Dermis blood vessel endothelial cell (primary cell): ENCODE measurements around the gene VIT. TPM values are rescaled to one million over a fixed set of nuclear protein-coding genes. Genes with fewer than 3 reads are reported as not detected.
A peak's percentile ranks its signal among the peaks of the same experiment; 100 is the strongest.

Experiments
- DNase-seq: peaks from one replicate; pipeline ENCODE4 v3.0.0; 2010
- total RNA-seq: library from RNA; depleted of rRNA; stranded (reverse); fragments of >200 nt; gene quantifications from 2 replicates; pipeline ENCODE4 v1.2.3, GENCODE V29; 2014

VIT gene
- total RNA-seq, 1 donor from 2014 or later = not detected

DNA sequence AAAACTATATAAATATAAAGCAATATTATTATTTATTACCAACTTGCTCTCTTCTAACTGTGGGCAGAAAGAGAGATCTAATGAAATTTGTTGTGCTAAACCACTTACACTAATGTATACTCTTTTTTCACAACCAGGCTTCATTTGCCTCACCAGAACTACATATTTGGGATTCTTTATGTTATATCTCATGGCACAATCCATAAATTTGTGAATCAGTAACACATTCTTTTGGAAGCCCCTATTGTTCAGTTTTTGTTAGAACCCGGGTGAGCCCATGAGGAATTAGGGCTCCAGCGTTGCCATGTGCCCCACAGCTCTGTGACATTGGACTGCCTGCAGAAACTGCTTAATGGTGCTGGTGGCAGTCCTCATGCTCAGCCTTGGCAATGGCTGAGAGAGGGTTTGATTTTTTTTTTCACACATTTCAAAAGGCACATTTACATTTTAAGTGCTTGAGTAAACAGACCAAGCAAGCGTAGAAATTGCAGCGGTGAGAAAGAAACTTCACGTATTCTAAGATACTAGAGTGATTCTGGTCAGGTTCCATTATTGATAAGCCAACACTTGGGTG, 15.3 kb downstream of the VIT start:
- no peak for DNase-seq

DNA sequence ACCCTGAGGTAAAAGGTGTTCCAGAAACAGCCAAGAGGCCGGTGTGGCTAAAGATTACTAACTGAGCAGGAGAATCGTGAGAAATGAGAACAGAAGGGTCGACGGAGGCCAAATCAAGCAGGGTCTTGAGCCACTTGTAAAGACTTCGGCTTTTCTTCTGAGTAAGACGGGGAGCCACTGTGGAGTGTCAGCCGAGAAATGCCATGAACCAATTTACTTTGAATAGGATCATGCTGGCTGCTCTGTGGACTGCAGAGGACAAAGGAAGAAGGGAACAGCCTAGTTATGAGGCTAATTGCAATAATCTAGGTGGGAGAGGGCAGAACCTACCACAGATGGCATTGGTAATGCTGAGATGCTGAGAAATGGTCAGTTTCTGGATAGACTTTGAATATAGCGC, 16.8 kb downstream of the VIT start:
- DNase-seq = no peak

DNA sequence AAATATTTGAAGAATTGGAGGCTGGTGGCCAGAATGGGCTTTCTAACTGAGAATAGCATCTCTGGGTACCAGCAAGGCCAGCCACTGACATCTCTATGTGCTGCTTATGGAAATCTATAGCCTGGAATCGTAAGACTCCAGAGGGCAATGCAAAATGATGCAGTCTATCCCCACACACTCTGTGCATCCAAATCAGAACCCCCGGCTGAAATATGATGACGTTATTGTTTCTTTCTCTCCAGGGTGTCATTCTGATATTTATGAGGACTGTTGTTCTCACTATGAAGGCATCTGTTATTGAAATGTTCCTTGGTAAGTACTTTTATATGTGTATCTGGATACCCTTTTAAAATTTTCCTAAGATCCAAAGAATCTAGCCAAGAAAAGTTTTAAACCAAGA, 19.6 kb downstream of the VIT start:
- no peak for DNase-seq

DNA sequence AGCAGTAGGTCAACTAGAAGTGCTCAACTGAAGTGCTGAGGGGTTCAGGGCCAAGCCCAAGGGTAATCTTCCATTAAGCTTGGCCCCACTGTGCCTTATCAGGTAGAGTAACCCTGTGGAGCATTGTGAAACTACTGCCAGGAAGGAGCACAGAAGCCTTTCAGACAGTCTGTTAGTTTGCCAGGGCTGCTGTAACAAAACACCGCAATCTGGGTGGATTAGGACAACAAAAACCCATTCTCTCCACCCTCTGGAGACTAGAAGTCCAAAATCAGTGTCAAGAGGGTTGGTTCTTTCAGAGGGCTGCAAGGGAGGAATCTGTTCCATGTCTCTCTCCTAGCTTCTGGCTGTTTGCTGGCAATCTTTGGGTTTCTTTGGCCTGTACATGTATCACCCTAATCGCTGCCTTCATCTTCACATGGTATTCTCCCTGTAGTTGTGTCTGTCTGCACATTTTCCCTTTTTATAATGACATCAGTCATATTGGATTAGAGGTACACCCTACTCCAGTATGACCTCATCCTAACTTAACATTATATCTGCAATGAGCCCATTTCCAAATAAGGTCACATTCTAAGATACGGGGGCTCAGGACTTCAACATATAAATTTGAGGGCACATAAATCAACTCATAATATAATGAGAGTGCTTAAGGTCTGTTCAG, 21.2 kb downstream of the VIT start:
- DNase-seq = no peak

DNA sequence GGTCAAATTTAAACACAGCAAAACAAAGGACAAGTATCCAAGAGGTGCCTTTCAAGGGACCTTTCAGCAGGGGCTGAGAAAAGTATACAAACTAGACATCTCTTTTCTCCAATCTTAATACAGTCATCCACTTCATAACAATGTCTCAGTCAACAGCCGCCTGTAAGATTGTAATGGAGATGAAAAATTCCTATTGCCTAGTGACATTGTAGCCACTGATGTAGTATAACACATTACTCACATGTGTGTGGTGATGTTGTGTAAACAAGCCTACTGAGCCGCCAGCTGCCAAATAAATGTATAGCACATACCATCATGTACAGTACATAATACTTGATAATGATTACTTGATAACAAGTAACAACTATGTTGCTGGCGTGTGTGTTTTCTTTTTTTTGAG, 31.0 kb downstream of the VIT start:
- DNase-seq = no peak

DNA sequence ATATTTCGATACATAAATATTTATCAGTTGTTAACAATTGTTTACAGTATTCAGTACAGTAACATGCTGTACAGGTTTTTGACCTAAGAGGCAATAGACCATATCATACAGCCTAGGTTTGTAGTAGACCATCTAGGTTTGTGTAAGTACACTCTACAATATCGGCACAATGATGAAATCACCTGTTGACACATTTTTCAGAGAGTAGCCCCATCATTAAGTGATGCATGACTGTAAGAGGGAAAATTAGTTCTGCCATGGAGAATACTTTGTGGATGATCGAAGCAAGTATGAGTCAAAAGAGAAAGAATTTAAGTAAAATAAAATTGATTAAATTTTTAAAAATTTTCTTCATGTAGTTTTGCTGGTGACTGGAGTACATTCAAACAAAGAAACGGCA, 32.6 kb downstream of the VIT start:
- DNase-seq = no peak

DNA sequence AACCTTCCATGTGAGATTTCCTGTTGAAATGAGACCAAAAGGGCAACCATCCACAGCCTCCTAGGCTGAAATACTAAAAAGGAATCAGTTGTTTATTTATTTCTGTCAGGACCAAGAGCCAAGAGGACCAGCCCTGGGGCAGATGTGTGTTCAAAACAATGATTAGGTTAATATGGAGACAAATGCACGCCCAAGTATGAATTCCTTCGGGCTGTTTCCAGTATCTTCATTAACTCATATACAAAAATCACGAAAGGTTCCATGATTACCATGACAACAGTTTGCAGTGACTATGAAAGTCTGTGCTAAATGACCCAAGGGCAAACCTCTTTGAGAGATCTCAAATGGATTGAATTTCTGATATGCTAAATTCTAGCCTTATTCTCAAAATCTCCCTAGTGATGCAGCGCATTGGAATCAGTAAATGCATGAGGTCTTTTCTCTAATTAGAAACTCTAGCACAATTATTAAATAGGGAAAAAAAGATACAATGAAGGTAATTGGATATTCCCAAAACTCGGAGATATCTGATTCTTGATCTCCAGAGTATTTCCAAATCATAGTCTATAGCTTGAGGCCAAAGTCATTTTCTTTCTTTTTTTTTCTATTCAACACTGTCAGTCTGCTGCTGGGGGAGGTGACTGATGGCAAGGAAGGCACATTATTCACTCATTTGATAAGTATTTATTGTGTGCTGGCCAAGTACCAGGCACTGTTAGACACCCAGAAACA, 35.6 kb downstream of the VIT start:
- no peak for DNase-seq

DNA sequence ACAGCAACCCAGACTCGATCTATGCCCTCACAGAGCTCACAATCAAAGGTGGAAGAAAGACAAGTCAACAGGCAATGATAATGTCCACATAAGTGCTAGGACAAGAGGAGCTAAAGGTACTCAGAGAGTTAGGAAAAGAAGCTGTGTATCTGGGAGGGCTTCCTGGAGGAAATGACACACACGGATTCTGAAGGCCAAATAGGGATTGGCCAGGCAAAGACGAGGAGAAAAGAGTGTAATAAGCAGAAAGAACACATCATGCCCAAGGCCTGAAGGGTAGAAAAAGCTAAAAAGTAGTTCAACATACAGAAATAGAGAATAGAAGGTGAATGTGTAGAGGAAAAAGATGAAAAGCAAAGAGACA, 36.1 kb downstream of the VIT start:
- DNase-seq = no peak

DNA sequence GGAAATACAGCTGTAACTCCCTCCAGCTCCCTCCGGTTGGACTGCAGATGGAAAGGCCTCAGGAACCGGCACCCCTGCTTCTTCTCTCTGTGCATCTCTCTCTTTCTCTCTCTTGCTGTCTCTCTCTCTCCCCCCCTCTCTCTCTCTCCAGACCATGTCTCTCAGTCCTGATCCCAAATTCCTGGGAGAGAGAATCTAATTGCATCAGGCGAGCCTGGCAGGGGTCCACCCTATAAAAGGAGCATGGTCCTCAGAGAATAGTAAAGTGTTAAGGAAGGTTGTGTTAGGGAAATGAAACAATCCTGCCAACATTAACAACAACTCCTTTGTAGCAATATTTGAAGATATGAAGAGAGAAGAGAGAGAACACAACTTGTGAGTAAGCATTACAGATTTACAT, 36.7 kb downstream of the VIT start:
- DNase-seq = no peak

DNA sequence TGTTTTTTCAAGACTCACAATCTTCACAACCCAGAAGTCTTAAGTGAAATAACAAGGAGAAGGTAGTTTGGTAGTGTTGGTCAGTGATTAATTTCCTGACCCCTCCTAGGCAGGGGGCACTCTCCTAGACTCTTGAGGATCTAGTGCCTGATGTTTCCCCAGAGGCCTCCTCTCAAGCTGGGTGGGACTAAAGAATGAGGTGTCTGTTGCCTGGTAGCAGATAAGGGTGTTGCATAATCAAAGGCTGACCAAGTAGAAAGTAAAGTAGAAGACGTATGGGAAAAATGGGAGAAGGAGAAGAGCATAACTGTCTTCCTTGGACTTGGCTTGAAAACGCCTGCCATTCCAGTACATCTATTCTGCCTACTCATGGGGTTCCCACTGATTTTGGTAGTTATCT, 37.8 kb downstream of the VIT start:
- no peak for DNase-seq

DNA sequence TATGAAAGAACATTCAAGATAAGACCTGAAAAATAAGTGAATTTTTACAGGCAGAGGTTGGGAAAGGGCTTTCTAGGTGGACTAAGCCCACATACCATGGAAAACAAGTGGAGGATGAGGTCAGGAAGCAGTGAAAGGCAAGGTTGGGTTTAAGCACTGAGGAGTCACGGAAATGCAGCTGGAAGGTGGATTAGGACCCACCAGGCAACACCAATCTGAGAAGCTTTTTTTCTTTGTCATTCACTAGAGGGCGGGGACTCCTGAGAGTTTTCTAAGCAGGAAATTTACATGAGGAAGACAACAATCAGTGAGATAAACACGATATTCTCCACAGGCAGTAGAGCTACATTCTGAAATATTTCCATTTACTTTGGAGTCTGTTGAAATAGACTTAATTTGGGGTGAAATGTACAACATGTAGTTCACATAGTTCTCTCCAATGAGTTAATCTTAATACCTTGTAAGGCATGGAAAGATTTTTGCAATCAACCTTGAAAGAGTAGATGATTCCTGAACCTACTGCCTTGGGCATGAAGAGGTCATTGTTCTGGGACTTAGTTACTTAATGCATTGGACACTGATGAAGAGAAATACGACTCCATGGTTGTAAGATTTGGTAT, 40.7 kb downstream of the VIT start:
- DNase-seq = no peak

DNA sequence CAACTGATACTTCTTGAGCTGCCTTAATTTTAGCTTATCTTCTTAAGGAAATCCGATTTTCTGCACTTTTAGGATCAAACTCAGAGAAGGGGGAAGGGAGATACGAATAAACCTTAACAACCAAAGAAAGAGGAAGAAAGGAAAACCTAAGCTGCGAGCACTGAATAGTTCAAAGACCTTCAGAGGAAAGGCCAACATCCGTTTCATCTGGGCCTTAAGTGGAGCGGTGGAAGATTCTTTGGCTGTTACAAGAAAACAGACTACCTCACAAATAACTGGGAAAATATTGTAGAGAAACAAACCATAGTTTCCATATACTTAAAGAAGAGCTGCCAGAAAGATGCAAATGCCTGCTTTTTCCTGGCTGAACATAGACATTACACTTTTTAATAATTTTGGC, 43.6 kb downstream of the VIT start:
- no peak for DNase-seq

DNA sequence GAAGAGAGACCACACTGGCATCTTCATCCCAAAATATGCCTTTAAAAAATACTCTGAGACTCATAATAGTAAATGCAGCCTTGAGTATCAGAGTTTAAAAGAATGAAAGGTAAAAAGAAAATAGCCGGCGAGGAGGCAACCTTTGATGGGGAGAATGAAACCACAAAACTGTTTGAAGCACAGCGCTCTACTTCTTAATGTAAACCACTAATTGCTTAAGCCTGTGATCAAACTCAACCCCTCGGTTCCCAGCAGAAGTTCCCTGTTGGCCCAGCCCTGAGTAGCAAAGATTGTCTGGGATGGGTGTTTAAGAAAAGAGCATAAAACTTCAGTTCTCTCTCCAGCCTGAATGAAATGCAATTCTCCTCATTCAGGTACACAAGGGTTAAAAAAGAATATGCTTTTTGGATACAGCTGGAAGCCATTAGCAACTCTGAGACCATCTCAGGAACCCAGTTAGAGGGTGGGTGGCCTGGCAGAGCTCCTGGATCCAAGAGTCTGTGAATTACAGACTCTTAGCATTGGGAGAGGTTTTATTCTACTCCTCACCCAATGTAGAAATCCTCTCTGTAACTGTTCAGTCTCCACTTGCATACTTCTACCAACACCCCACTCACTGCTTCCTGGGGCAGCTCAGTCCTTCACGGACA, 44.8 kb downstream of the VIT start:
- no peak for DNase-seq

DNA sequence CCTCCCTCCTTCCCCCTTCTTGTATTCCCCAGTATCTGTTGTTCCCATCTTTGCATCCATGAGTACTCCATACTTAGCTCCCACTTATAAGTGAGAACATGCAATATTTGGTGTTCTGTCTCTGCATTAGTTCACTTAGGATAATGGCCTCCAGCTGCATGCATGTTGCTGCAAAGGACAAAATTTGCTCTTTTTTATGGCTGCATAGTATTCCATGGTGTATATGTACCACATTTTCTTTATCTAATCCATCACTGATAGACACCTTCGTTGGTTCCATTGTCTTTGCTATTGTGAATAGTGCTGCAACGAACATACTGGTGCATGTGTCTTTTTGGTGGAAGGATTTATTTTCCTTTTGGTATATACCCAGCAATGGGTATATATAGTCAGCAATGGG, 47.4 kb downstream of the VIT start:
- DNase-seq = no peak

DNA sequence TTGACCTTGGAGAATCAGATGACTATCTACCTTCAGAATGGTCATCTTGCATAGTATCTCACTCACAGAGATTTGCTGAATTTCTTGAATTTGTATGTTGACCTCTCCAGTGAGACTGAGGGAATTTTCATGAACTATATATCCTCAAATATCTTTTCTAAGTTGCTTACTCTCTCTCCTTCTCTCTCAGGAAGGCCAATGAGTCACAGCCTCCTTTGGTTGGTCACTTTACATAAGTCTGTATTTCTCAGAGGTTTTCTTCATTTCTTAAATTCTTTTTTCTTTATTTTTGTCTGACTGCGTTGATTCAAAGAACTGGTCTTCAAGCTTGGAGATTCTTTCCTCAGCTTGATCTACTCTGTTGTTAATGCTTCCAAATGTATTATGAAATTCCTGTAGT, 51.7 kb downstream of the VIT start:
- DNase-seq = no peak

DNA sequence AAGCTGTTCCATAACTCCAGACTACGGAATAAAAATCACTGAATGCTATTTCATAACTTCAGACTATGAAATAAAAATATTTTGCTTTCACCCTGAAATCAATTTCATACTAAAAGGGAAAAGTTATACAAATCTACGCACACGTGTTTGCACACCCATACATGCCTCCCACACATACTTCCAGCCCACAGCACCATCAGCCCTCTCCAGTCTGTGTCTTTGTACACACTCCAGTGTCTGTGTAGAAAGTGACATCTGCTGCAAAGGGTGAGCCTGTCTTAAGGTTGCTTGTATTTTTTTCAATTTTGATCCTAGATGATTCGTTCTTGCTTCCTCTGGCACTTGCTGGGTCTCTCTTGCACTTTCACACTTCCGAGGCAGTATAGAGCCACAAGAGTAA, 53.6 kb downstream of the VIT start:
- no peak for DNase-seq

DNA sequence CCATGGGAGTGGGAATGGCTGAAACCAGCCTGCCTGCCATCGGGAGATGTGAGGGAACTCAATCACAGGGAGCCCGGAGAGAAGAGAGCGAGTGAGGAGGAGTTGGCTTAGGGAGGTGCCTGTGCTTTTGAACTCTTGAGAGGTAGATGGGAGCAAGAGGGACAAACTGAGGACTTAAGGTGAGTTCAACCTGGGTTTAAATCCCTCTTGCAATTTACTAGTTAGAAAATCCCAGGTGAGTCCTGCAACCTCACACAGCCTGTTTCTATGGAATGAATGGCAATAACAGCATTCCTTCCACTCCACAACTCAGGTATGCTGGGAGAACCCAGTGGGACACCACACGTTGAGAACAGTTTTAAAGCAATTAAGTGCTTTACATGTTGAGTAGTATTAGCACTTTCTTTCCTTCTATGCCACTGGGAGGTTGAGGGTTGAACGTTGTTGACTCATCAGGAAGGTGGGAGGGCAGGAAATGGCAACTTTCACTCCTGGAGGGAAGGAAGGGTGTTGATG, 57.3 kb downstream of the VIT start:
- peak; percentile 37 for DNase-seq

DNA sequence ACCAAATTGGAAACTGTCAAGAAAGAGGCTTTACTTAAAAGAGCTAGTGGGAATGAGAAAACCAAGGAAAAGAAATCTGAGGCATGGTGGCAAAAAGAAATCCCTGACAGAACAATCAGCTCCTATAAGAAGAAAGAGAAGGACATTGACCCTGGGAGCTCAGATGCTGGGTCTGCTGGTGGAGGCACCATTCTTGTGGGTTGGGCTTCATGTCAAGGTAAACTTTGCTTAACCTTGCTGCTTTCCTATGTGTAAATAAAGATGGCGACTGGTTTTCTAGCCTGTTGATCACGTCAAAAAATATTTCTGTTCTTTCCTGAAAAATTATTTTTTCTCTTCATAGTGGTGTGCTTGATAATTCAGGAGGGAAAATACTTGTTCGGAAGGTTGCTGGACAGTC, 58.1 kb downstream of the VIT start:
- no peak for DNase-seq

DNA sequence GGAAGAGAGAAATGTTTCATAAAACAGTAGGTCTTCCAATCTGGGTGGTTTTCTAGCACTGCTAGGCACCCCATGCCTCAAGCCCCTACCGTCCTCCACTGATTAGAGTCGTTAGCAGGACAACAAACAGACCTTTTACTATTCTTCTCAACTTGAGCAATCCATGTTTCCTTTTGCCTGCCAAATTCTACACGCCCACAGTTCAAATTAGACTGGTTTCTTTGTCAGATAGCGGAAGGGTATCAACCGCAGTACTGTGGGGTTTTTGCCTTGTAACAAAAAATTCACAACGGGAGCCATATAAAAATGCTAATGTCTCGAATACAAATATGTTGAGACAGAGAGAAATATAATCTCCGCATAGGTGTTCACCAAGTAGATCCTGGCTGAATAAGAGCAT, 59.9 kb downstream of the VIT start:
- no peak for DNase-seq

DNA sequence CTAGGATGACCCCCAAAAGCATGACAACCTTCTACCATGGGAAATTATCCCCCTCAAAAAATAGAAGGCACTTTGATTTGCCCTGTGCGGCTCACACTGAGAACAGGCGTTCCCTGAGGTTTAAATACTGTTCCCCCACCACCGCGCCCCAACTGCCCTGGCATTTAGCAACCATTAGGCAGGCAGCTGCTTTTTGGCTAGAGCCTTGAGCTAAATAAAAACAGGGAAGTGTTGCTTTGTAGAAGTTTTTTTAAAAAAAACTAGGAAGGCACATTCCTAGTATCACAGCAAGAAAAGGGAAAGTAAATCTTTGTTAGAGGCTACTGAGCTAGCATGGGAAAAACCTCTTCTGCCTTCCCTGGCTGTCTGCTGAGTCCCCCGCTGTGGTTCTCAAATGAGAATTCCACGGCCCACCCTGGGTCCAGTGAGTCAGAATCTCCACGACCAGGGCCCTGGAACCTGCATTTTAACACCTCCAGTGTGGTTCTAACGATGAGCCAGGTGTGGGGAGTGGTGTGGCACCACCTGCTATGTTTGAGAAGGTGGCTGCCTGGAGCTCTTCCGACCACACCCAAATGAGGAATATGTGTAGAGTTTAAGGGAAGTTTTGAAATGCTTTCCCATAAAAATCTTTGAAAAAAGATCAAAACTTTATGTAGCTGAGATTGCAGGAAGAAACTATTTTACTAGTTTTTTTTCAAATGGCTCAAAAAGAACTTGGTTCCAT, 66.4 kb downstream of the VIT start:
- DNase-seq = no peak

DNA sequence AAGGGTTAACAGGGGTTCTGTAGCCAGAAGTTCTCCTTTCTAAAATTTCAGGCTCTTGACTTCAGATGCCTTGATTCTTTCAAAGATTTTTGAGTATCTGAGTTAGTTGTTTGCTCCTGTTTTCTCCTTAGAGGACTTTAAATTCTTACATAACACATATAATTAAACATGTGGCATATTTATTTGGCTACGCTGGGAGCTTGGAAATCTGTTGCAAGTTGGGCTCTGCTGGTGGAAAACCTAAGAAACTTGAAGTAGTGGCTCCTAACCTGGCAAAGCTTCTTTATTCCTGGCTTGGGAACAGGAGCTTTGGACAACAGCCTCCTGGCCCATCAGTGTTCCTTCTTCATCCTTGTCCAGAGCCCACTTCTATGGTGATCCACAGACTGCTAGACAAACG, 72.6 kb downstream of the VIT start:
- DNase-seq = no peak

DNA sequence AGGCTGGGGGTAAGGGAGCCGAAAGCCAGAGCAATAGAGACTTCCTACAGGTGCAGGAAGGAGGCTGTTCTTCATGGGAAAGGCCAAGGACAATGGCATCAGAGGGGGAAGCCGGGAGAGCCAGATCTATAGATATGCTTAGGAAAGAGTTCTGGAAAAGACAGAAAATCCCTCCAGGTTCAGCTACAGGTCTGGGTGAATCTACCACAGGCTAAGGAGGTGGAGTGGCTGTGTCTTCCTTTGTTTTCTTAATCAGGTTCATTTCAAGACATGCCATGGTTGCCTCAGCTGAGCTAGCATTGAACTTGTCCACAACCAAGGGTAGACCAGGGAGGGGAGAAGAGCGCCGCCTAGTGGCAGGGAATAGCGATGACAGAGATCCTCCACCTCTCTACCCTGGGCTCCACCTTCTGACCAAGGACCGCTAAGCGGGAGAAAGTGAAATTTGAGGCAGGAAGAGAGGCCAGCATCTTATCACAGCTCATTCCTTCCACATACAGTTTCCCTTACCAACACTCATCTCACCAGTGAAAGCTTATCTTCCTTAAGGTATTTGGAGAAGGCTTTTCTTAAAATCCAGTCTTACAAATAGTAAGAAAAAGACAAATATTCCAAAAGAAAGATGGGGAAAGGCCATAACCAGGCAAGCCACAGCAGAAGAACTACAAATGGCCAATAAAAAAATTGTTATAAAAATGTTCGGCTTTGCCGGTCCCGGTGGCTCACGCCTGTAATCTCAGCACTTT, 74.2 kb downstream of the VIT start:
- DNase-seq = peak; percentile 78
